ENCODE data around the gene FNDC3B. TPM values are rescaled to one million over a fixed set of nuclear protein-coding genes. Genes with fewer than 3 reads are reported as not detected.

The FNDC3B gene
- total RNA-seq, 1 donor from 2014 or later: 19.3 TPM

DNA sequence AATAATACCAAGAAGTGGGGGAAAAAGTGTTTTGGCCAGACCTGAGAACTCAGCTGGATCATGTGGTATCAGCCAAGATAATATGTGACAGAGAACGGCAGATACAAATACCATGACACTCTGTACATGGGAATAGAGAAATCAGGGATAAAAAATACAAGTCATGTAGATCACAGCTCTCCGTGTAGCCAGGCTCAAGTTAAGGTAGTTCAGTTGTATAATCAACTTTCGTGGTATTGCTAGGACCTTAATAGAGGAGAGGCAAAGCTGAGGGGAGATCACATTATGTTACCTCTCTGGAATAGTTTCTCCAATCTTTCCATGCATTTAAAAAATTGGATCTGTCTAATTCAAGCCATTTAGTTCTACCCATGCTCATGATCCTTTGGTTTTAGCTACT, 229.0 kb downstream of the FNDC3B start:
- no peak for DNase-seq

DNA sequence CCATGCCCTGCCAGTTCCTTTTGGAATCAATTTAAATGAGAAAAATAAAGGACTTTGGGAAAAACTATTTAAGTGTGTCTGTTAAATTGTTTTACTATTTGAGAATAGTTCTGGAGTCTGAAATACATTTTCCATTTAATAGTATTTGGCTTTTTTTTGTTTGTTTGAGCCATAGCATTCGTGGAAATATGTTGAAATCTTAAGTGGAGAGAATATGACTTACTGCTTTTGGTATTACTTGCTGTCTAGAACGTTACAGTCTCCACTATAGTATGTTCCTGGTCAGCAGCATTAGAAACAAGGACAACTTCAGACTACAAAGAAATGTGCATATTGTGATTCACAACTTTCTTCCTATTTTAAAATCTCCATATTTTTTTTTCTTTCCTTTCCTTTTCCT, 229.5 kb downstream of the FNDC3B start:
- DNase-seq: no peak

DNA sequence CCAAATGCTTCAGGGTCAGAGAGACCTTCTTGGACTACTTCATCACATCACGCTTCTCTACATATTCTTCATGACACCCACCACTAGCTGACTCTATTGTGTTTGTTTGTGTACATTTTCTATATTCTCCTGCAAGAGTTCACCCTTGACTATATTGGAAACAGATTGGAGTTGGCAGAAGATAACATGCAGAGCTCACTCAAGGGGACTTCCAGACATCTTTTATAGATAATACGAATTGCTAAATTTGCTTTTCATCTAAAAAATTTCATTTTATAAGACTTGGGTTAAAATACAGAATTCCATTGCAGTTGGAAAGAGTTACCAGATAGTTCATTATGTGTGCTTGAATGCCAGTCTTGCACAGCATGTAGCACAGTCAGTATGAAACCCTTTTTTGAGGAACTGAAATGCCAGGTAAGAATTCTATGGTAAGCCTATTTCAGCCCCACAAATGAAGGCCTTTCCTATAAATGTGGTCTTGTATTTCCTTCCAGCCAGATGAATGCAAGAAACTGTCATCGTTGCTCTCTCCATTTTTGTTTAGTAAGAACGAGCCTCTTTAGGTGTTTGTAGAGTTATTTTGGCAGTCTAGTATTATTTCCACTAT, 231.3 kb downstream of the FNDC3B start:
- no peak for DNase-seq

DNA sequence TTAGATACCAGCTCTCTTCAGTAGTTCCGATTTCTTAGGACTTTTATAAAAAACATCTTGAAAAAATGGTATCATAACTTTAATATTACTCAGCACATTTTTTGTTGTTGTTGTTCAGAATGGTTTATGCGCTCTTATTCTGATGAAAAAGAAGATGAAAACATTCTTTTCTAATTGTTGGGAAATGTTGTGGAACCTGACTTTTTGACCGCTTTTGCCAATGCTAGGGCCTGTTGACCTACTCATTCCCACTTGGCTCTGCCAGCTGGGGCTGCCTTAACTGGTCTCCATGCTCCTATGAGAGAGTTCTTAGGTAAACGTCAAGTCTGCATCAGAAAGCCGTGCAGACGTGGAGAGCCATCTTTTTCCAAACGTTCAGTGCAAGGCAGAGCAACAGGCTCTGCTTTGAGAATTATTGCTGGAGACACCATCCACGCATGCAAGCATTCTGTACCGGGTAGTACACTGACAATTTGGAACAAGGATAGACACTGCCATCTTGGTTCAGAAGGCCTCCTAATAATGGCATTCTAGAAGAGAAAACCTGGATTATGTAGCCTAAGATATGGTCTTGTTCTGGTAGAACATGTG, 232.1 kb downstream of the FNDC3B start:
- no peak for DNase-seq

DNA sequence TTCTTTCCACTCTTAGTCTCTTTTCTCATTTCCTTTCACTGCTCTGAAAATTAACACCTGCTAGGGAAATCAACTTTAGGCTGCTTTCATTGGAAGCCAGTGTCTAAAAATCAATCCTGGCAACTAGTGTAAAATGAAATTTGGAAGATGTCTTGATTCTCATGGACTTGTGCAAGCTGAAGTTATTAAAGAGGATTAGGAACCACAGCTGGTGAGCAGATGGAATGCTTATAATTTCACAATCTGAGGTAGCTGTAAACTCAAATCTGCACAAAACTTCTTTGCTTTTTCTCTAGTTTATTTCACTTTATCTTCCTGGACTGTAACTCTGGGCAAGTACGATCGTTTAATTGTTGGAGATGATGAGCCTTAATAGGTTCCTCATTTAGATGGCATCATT, 233.3 kb downstream of the FNDC3B start:
- no peak for DNase-seq

DNA sequence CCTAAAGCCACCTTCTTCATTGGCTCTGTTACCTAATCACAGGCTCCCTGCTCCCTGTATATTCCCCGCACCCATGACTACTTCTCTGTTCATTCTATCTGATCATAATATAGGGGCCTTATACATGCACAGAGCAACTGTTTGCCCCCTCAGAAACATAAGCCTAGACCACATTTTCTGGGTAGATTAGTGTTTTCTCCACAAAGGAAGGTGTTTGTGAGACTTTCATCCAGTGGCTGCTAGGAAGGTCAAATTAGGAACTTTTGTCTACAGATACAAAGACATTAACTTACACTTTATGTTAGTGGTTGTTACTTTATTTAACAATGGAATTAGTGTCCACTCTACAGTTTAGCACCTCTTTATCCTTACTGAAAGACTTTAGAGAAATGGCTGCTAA, 234.0 kb downstream of the FNDC3B start:
- no peak for DNase-seq

DNA sequence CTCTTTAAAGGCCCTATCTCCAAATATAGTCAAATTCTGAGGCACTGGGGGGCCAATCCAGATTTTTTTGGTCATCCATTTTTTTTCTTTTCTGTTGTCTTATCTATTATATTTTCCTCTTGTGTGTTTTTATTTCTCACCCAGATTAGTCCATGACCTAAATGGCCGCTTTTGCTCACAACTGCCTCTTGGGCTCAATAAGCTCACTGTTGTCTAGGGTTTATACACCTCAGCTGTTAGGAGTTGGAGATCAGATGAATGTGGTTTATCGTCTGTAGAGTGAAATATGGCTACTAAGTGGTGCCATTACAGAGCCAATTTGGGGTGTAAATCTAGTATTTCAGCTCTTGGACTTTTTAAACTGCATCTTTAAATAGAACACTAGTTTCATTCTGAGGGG, 235.5 kb downstream of the FNDC3B start:
- no peak for DNase-seq

- DNase-seq: no peak
Observed at GRCh38 chr3:172275586-172275985, 236.2 kb downstream of the FNDC3B start.

GRCh38 chr3:172276103-172276502, 236.7 kb downstream of the FNDC3B start:
- DNase-seq: no peak

GRCh38 chr3:172277151-172277652, 237.8 kb downstream of the FNDC3B start:
- no peak for DNase-seq

DNA sequence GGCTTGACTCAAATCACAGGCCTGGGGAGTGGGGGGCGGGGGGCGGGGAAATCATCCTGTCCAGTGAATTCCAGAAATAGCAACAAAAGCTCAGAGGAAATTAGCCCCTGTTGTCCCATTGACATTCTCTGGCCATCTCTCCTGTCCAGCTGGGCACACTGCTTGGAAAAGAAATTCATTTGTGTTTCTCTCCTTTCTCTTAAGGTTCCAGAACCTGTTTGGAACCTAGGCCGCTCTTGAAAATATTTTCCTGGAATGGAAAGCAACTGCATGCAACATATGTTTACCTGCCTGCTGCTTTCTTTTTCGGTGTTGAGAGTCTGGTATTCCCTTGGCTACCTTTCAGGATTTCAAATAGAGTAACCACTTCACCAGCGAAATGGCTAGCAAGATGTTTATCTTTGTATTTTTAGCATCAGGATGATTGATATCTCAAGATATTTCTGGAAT, 239.8 kb downstream of the FNDC3B start:
- DNase-seq: no peak

DNA sequence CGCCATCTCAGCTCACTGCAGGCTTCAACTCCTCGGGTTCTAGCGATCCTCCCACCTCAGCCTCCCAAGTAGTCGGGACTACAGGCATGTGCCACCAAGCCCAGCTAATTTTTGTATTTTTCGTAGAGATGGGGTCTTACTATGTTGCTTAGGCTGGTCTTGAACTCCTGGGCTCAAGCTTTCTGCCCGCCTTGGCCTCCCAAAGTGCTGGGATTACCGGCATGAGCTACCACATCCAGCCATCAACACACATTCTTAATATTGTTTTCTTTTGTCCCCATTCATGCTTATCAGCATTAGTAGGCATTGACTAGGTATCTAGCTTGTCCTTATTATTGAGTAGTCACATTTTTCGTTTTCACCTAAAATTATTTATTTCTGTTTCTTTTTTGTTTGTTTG, 240.6 kb downstream of the FNDC3B start:
- DNase-seq: no peak

GRCh38 chr3:172280406-172281051, 241.2 kb downstream of the FNDC3B start:
- no peak for DNase-seq

DNA sequence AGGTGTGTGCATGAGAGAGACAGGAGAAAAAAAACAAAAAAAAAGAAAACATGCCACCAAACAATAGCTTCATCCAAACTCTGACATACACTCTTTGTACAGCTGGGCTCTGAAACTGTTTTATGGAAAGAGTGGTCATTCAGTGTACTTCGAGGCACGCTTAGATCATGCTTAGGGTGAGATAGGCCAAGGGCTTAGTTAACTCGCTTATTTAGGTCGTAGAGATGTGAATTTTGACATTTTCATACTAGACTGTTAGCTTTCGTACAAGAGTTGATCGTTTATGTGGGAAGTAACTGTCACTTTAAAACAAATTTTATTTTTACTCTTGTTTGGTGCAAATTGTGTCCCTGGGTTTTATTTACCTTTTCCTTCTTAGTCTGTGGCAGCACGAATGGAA, 242.5 kb downstream of the FNDC3B start:
- DNase-seq: no peak

GRCh38 chr3:172282850-172283249, 243.5 kb downstream of the FNDC3B start:
- no peak for DNase-seq

DNA sequence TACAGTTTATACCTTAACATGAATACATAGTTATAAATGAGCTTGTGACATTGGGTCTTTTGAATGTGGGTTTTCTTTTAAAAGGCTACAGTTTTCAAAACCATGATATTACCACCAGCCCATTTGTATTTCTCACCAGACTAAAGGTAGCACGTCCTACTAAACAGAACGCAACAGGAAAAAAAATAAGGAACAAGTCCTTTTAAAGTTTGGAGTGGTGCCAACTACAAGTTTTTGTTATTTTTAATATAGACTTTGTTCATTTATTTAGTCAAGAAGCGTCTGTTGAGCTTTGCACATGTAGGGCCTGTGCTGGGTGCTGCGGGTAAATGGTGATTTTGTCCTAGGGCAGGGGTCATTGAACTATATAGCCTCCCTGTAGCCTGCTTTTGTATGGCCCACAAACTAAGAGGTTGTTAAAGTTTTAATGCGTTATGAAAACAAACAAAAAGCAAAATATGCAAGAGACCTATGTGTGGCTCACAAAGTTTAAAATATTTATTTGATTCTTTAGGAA, 244.5 kb downstream of the FNDC3B start:
- no peak for DNase-seq

GRCh38 chr3:172285844-172286243, 246.5 kb downstream of the FNDC3B start:
- no peak for DNase-seq

GRCh38 chr3:172286548-172287148, 247.3 kb downstream of the FNDC3B start:
- DNase-seq: no peak

- no peak for DNase-seq
Observed at GRCh38 chr3:172287937-172288477, 248.6 kb downstream of the FNDC3B start.

GRCh38 chr3:172288651-172289050, 249.3 kb downstream of the FNDC3B start:
- DNase-seq: no peak

DNA sequence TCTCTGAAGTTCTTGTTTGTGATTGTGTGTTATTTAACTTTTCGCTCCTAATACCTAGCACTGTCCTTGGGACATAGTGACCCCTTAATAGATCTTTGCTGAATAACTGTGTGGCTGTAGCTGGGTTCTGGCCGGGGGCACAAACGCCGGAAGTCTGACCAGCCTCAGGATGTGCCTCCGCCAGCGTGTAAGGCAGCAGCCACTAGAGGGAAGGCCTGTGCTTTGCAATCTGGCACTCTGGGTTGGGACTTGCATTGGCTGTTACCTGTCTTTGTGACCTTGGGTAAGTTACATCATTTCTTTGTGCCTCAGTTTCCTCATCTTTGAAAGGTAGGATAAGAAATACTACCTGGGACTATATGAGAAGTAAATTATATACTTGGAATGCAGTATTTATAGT, 250.2 kb downstream of the FNDC3B start:
- no peak for DNase-seq

GRCh38 chr3:172290457-172290856, 251.1 kb downstream of the FNDC3B start:
- DNase-seq: no peak

- DNase-seq: no peak
Observed at GRCh38 chr3:172291650-172292049, 252.3 kb downstream of the FNDC3B start.
